Brain pericyte (primary cell): ENCODE data around the gene NPVF.

Experiments used
- DNase-seq: peaks from one replicate; pipeline ENCODE4 v3.0.0-alpha.2; 2012; ENCODE audit warnings: low read depth, low spot score

The NPVF gene

DNA sequence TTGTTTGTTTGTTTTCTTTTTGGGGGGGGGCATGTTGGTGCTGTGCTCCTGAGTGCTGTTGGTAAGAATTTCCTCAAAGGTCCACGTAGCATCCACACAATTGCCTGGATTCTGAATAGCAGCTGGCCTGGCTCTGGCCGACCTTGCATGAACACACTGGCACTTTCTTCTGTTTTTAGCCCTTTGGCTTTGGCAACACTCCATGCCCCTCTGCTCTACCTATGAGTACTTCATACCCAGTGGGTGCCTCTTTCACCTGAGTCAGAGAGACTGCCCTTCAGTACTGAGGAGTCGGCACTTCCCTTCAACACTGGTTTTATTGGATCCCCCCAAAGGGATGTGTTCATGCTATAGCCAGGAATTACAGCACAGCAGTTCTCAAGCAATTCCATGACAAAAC, 7.2 kb upstream of the NPVF start:
- no peak for DNase-seq

DNA sequence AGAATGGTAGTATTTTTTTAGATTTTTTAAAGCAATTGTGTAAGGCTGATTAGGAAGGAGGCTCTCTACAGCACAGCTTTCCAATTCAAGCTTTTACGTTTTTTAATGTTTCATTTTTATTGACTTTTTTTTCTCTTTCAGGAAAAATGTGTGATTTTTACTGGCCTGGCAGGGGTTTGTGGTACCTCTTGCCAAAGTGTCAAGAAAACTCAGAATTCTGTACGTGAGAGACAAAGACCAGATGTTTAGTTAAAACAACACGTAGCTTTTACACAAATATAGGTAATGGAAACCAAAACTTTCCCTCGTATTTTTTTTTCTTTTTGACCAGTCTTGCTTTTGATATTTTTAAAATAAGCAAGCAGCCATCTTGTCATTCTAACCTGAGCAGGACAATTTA, 6.0 kb upstream of the NPVF start:
- no peak for DNase-seq

DNA sequence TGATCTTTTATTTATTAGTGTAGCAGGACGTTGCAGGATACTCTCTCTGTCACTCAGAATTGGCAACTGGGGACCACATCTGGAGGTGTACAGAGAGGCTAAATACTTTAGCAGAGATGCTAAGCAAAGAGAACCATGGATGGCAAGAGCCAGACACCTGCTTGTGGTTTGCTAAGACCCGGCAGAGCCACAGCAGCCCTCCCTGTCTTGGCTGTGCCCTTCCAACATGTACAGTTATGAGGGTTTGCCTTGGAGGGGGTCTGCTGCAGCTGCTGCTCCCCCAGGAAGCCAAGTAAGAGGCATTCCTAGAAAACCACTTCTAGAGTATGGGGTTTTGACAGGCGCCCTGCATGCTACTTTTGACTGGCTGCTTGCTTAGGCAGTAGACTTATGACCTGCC, 5.1 kb downstream of the NPVF start:
- DNase-seq = no peak

DNA sequence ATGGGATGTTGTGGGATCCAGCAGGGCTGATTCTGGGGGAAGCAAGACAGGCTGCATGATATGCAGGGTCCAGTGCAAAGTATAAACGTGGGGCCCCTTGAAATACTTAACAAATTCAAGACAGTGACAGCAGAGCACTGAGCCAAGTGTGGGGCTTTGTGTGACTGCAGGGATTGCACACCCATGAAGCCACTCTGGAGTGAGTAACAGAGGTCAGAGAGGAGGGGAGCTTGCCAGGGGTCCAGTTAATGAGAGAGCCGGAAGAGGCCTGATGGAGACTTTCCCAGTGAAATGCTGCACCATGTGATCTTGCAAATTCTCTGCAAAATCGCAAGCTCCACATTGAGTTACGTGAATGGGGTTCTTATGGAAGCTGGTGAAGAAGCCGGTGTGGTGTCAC, 5.6 kb downstream of the NPVF start:
- no peak for DNase-seq

DNA sequence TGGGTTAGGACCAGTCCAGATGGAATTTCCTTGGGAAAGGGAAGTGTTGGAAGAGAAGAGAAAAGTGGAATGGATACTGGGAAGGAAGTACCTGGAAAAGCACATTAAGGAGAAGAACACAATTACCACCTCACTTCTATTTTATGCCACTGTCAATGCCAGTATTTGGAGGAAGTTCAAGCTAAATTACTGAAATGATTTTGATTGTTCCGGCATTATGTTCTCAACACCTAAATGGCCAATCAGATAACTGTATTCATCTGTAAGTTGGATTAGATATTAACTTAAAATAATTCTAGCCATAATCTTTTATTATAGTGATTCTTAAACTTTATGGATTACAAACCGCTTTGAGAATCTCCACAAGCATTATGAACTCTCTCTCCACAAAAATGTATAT, 7.3 kb downstream of the NPVF start:
- no peak for DNase-seq

DNA sequence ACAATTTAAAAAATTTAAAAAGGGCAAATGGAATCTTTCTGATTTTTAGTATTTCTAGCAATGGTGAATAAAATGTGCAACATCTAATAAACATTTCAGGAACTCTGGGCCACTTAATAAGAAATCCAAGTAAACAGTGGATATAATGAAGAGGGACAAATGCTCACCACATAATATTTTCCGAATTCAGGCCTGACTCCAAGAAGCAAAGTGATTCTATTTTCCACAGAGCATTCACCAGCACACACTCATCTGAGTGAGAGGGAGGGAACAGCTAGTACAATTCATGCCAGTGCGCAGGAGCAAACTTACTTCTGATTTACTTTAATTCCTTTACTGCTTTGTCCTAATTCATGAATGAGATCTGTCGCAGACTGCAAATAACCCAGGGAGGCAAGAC, 10.1 kb downstream of the NPVF start:
- no peak for DNase-seq

DNA sequence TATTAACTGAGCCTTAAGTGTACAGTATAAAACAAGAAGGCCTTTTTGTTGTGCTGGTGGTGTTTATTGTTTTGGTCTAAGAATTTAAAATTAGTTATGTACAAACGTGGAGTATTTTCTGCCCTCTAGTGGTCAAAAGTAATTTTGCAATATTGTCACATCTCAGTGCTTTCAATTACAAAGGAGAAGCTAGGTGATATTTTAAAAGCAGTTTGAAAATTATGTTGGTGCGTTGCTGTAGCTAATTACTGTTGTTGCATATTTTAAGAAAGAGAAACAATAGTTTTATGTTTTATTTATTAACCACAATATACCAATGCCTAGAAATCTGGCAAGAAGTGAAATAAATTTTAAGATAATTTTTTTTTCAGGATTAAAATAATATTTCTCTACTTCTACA, 11.4 kb downstream of the NPVF start:
- DNase-seq = no peak

DNA sequence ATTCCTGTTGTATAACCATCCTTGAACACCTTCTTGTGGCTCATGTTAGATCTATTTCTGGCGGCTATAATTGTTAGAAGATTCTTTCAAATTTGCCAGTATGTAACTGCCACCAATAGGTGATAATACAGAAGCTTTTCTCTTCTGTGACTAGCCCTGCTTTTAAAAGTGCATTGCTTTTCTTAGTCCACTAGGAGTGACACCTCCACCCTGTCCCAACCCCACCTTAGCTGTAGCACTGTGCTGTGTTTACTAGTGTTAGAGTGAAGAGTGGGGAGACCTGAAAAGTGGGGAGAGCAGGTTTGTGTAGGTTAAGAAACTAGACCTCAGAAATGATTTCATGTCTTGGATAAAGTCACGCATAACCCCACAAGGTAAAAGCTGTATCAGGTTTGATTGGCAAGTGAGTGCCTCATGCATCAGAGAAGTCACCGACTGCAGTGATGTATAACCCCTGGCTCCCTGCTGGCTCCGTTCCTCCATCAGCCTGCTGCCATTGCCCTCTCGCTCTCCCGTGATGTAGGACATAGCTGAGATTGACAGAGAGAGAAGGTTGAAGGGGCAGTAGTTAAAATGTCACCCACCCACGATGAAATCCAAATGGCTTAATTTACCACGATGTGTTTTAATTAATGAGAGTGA, 12.5 kb downstream of the NPVF start:
- DNase-seq = no peak

DNA sequence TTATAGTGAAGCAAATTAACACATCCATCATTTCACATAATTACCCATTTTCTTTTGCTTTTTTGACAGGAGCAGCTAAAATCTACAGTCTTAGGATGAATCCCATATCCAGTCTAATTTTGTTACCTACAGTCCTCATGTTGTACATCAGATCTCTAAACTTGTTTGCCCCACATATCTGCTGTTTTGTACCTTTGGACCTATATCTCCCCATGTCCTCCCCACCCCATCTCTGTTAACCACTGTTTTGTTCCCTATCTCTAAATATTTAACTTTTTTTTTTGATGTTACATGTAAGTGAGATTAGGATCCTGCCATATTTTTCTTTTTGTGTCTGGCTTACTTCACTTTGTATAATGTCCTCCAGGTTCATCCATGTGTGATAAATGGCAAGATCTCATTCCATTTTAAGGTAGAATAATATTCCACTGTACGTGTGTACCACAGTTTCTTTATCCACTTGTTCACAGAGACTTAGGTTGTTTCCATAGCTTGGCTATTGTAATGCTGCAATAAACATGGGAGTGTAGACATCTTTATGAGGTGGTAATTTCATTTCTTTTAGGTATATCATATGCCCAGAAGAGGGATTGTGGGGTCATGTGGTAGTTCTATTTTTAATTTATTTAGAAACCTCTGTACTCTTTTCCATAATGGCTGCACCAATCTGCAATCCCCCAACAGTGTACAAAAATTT, 19.6 kb downstream of the NPVF start:
- no peak for DNase-seq

DNA sequence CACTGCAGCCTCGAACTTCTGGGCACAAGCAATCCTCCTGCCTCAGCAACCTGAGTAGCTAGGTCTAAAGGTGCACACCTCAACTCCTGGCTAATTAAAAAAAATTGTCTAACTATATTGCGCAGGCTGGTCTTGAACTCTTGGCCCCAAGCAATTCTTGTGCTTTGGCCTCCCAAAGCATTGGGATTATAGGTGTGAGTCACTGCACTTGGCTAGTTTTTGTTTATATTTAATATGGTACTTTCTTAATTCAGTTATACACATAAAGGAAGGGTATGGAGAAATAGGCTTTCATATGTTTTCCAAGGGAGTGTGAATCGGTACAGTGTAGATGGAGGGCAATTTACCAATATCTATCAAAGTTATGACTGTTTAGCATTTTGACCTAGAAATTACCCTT, 20.4 kb downstream of the NPVF start:
- no peak for DNase-seq

DNA sequence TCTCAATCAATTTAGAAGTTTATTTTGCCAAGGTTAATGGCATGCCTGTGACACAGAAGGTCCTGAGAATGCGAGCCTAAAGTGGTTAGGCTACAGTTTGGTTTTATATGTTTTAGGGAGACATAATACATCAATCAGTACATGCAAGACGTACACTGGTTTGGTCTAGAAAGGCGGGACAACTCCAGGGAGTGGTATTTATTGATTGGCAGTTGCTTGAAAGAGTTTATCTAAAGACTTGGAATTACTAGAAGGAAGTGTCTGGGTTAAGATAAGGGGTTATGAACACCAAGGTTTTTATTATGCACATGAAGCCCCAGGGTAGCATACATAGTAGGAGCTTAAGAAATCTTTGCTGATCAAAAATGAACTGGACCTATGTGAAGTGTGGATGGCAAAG, 21.5 kb downstream of the NPVF start:
- DNase-seq = no peak

DNA sequence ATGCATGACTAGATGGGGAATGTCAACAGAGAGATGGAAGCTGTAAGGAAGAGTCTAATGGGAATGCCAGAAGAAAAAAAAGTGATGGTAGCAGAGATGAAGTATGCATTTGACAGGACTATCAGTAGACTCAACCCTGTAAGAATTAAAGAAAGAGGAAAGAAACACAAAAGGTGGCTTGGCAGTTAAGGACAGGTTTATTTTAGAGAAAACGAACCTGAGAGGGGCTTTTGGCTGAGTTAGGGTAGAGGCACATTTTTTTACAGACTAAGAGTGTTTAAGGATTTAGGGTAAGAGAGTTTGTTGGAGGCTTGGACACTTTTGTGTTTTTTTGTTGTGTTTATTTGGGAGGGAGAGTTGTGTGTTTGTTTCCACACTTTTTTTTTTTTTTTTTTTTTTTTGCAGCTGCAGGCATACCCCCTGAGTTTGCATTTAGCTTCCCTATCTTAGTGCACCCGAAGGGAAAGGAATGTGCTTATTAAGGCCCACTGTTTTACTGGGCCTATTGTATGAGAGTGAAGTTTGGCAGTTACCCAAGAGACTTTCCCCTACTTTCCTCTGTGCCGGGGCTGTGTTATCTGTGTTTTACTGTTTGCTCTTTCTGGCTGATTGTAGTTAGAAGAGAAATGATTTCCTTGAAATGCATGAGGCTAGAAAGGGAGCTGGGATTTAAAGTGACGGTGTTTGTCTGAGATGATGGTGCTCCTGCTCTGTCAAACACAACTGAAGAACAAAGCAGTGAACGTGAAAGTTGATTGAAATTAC, 32.0 kb downstream of the NPVF start:
- no peak for DNase-seq

DNA sequence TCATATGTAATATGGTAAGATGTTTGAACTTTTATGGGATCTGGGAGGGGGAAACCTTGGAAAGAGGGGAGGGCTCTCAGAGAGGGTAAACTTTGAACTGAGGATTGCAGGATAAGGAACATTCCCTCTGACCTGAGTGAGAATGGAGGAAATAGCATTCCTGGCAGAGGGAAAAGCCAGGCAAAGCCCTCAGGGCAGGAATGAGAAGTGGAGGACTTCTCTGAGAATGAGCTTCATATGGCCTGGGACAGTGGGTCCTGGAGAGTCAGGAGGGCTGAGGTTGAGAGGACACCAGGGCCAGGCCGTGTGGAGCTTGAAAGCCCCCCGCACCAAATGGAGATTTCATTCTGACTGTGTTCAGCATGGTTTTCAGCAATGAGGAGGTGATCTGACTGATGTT, 34.2 kb downstream of the NPVF start:
- DNase-seq = no peak

DNA sequence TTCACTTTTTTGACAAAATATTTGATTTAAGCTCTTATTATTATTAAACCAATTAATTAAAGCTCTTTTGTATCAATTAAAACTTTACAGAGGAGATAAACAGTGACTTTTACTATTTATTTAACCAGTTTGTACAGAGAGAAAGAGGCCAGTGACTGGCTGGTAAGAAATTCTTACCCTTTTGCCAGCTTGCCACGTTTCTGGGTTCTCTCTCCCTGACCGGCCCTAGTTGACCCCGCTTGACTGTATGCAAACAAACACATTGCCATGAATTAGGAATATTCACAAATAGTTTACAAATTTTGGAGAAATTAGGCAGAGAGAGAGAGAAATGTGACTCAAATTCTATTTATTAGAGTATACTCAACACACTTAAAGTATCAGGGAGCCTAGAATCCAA, 36.2 kb downstream of the NPVF start:
- no peak for DNase-seq

DNA sequence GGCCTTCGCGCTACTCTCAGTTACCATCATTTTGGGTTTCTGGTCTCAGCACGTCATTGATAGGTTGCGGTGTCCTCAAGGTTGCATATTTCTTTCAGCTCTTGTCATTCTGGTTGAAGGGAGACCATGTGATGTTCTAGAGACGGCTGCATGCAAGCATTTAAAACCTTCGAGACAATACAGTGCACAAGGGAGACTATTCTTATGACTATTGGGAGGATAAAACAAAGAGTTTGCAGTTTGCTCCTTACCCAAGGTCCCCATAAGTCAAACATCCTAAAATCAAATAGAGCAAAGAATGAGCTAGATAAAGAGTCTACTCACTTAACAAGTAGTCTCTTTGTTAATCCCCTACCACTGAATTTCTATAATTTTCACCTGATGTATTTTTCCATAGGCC, 39.1 kb downstream of the NPVF start:
- no peak for DNase-seq

DNA sequence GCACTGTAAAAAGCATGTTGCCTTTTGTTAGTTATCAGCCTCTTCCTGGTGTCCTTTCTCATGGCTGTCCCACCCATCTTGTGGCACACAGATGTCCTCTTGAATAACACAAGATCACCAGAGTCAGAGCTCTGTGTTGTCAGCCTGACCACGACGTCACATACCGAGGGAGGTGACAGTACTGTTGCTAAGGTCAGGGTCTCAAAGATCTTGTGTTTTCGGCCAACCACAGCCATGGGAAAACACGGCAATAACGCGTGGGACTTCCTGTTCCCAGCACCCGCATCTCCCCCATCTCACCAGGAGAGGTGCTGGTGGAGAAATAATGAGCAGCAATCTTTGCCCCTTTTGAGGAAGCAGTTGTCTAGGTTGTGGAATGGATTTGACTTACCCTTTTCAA, 40.4 kb downstream of the NPVF start:
- DNase-seq = no peak

DNA sequence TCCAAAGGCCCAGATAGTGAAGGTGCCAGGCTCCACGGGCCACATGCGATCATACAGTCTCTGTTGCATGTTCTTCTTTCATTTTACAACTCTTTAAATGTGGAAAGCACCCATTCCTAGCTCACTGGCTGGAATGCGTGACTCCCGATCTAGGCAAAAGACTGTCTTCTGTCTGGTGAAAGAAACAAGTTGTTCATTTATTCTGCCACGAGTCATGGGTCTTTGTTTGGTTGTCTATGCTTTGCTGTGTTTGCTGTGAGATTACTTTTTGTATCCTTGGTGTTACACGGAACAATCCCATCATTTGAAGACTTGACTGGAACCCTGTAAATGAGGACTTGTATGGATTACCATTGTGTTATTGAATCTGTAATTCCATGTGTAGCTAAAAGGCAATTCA, 41.9 kb downstream of the NPVF start:
- no peak for DNase-seq

DNA sequence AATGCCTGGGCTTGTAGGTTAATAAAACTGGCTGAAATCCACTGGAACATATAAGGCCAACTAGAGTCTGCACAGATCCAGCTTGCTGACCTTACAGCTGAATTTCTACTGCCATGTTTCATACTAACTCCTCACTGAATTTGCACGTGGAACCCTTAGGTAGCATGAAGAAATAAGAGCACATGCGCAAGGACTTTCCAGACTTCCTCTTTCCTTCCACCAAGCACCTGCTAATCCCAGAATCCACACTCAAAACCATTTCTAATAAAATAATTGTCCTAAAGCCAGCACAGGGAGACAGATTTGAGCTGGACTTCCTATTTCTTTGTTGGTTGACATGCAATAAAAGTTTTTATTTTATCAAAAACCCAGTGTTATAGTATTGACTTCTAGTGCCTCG, 46.8 kb downstream of the NPVF start:
- no peak for DNase-seq

DNA sequence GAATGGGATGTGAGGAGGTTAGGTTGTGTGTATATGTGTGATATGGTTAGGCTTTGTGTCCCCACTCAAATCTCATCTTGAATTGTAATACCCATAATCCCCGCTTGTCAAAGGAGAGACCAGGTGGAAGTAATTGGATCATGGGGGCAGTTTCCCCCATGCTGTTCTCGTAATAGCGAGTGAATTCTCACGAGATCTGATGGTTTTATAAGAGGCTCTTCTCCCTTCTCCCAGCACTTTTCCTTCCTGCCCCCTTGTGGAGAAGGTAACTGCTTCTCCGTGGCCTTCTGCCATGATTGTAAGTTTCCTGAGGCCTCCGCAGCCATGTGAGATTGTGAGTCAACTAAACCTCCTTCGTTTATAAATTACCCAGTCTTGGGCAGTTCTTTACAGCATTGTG, 47.3 kb downstream of the NPVF start:
- DNase-seq = no peak

DNA sequence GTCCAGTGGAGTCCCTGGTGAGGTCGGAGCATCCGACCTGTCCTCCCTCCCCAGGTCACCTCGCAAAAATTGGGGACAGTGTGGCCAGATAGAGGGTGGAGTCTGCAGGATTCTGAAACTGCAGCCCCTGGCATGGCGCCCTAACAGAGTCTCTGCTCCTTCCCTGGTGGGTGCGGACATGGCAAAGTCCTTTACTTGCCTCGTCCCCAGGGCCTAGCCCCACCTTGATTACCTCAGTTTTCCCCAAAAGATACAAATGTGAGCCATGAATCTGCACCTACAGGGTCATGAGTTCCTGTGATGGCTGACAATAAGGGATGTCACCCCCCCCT, 47.7 kb downstream of the NPVF start:
- DNase-seq = peak; percentile 11

DNA sequence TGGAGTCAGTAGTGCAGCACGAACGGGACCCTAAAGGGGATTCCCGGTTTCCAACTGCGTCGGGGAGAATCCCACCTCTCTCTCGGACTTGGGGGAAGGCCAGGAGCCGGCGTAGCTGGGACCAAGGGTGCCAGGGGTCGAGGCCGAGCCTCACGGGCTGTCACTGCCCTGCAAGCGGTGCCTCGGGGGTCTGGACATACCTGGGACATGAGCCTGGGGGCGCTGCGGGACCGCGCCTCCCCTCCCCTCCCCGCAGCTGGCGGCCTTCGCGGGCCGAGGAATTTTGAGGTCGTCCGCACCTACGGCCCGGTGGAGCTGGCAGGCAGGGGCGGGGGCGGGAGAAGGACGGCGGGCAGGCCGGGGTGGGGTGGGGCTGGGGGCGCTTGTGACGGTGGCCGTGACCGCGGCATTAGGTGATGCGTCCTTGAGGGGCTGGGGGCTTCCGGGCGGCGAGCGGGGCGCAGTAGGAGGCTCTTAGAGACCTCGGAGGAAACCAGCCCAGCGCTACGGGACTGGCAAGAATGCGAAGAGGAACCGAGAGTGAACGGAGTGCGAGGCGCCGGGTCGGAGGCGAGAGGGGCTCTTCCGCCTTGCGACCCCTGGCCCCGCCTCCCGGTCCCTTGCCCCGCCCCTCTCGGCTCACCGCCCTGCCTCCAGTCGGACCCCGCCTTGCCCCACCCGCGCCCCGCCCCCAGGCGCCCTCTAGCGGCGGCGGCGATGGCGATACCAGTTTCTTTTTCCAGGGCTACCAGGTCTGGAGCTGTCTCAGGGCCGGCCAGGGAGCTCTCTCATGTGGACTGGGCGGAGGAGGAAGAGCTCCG, 48.3 kb downstream of the NPVF start:
- DNase-seq = peak; percentile 16

DNA sequence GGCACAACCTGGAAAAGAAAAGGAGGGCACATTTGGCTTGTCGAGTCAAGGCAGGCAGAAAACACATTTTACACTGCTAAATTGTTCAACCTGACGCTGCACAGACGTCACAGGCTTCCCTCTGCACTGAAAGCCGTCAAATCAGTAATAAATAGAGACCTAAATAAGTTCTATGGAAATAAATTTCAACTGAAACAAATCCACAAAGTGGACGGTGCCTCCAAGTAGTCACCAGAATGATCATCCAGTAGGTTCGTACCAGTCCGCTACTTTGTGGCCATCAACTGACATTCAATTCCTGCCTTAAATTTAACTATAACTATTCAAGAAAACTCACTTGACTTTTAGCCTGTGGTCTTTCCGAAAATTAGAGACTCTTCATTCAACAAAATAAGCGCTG, 49.0 kb downstream of the NPVF start:
- DNase-seq = no peak
